Ovary (tissue), 3 donors: ENCODE results near the gene CCNJL.

Source experiments
- POLR2A ChIP-seq: fragments of 450-650 bp; IDR thresholded peaks from one replicate; pipeline ENCODE4 v1.6.1; 2017; ENCODE audit warnings: antibody characterized with exemption, mild to moderate bottlenecking, moderate library complexity
- TF ChIP-seq, protein P1 (sequence below), 3 donors: fragments of 450-650 bp in 2 of 3; fragments of 200-600 bp in 1 of 3; IDR thresholded peaks; one replicate each; pipeline versions ENCODE4 v1.5.1 to v1.8.0; 2016 to 2022; ENCODE audit warnings: antibody characterized with exemption in 3 of 3, mild to moderate bottlenecking in 1 of 3
- donor health status: DM: no; HTN: no; CAD: no.

GRCh38 chr5:160210606-160211005, 101.8 kb downstream of the CCNJL start:
- TF ChIP-seq, protein P1, sequence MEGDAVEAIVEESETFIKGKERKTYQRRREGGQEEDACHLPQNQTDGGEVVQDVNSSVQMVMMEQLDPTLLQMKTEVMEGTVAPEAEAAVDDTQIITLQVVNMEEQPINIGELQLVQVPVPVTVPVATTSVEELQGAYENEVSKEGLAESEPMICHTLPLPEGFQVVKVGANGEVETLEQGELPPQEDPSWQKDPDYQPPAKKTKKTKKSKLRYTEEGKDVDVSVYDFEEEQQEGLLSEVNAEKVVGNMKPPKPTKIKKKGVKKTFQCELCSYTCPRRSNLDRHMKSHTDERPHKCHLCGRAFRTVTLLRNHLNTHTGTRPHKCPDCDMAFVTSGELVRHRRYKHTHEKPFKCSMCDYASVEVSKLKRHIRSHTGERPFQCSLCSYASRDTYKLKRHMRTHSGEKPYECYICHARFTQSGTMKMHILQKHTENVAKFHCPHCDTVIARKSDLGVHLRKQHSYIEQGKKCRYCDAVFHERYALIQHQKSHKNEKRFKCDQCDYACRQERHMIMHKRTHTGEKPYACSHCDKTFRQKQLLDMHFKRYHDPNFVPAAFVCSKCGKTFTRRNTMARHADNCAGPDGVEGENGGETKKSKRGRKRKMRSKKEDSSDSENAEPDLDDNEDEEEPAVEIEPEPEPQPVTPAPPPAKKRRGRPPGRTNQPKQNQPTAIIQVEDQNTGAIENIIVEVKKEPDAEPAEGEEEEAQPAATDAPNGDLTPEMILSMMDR (IDR thresholded peaks at IDR 0.05): no peak
- TF ChIP-seq POLR2A: no peak
